HK-2 (cell line): Measurements from ENCODE around the gene SUMO2.
A peak's percentile ranks its signal among the peaks of the same experiment; 100 is the strongest.

Experiments
- DNase-seq: peaks from one replicate; pipeline ENCODE4 v3.0.0-alpha.2; 2018; ENCODE audit not compliant: unreplicated experiment

The SUMO2 gene

GRCh38 chr17:75124041-75124818 is 58.5 kb downstream of the SUMO2 start:
- DNase-seq: peak; percentile 94

GRCh38 chr17:75118307-75118706 is 64.5 kb downstream of the SUMO2 start:
- no peak for DNase-seq

- no peak for DNase-seq
Measured at GRCh38 chr17:75116737-75117136, 66.0 kb downstream of the SUMO2 start.
